ENCODE data around the gene MAN2A2. TPM values are rescaled to one million over a fixed set of nuclear protein-coding genes. Genes with fewer than 3 reads are reported as not detected.

Gene MAN2A2
- total and polyA plus RNA-seq, 2 of the 8 experiments (the other 6 are each of a cell fraction or from before 2014, with no cell fraction given), result 23.1 to 29.7 TPM

DNA sequence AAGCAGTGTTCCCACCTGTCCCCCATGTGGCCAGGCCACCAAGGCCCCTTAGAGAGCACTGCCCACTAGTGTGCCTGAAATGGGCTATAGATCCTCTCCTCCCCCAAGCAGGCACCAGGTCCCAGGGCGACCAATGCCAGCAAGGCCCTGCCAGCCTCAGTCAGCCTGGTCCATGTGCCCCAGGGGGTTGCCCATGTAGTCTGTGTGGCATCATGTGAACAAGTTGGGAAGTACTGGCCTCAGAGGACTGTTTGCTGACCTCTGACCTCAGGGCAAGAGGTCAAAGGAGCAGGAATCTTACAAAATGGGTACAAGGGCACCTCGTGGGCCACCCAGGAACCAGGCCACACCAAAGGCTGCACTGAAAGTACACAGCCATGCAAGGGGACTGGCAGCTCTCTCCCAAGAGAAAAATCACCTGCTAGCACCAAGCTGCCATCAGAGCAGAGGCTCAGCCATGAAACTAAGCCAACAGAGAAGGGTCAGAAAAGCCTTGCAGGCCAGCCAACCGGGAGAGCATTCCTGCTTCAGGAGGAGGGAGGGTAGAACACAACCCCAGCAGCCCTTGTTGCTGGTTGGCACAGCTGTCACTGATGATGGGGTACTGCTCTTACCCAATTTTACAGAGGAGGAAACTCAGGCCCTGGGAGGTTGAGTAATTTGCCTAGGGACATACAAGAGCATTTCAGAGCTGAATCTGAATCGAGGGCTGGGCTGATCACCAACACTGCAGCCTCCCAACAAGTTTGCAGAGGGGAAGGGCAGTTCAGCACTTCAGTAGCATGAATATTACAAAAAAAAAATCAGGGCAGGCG is 39.9 kb upstream of the MAN2A2 start:
- Histone ChIP-seq H4K8ac (ENCODE audit: extremely low read depth, insufficient read depth, low read length) (no peak overlapping the region; the same call in 1 of the 2 replicates), H3K14ac (ENCODE audit: insufficient read length) (no peak overlapping the region), H3K27ac (ENCODE audit: low read depth, low read length) (no peak overlapping the region), H2AK5ac (ENCODE audit: low read depth, low read length) (no peak overlapping the region), H3K9ac (replicated peaks in 1 of 4; ENCODE audit: extremely low read depth in 1 of 4, low read depth in 3 of 4, low read length in 3 of 4) (no peak overlapping the region), H3K56ac (replicated peaks; ENCODE audit: insufficient read length, low read depth, low read length) (no peak overlapping the region), H2BK20ac (ENCODE audit: low read length) (no peak overlapping the region), H2BK15ac (ENCODE audit: low read length) (peak overlapping the region; percentile 40; the same call in 1 of the 2 replicates), H3K4ac (replicated peaks; ENCODE audit: insufficient read length, low read depth, low read length) (no peak overlapping the region), H3K23ac (ENCODE audit: insufficient read length) (no peak overlapping the region), H4K91ac (replicated peaks; ENCODE audit: insufficient read length, low read length) (no peak overlapping the region), H2AFZ (ENCODE audit: low read length) (no peak overlapping the region), H4K20me1 (replicated peaks in 1 of 2; ENCODE audit: control insufficient read depth in 1 of 2, insufficient read depth in 2 of 2, low read length in 2 of 2) (no peaks in the 10 kb centered on the region), H2BK5ac (ENCODE audit: low read depth, low read length) (no peak overlapping the region), H2BK12ac (ENCODE audit: low read depth, low read length) (no peak overlapping the region), H3K18ac (ENCODE audit: extremely low read depth, low read length) (0 out of 2 replicates have a peak overlapping the region, but pooled peaks have one; percentile 1), H3K4me3 (ENCODE audit: extremely low read depth in 1 of 4, insufficient read depth in 2 of 4, low read depth in 3 of 4, low read length in 4 of 4) (no peak overlapping the region), H3K79me1 (ENCODE audit: low read depth, low read length) (no peaks in the 10 kb centered on the region), H2BK120ac (replicated peaks; ENCODE audit: low read depth, low read length) (no peak overlapping the region), H3K36me3 (ENCODE audit: control insufficient read depth in 2 of 4, insufficient read depth in 4 of 4, low read length in 3 of 4) (no peaks in the 10 kb centered on the region), H4K5ac (ENCODE audit: insufficient read length, low read depth, low read length) (no peak overlapping the region), H3K23me2 (ENCODE audit: low read depth, low read length) (peaks cover 1% of the 10 kb centered on the region; the same call in 1 of the 2 replicates), H3K27me3 (replicated peaks in 1 of 4; ENCODE audit: control insufficient read depth in 3 of 4, extremely low read depth in 1 of 4, insufficient read depth in 3 of 4, low read length in 3 of 4) (no peaks in the 10 kb centered on the region), H3K4me1 (replicated peaks in 1 of 4; ENCODE audit: control insufficient read depth in 3 of 4, insufficient read depth in 4 of 4, low read length in 3 of 4) (peaks cover 0 to 10% (median 6%) of the 10 kb centered on the region in 4 experiments; a peak in 6 of 7 replicates), H3K9me3 (ENCODE audit: insufficient read depth in 2 of 2, low read depth in 1 of 2, low read length in 1 of 2) (no peaks in the 10 kb centered on the region), H3K79me2 (ENCODE audit: control insufficient read depth in 1 of 2, insufficient read depth in 2 of 2, low read length in 2 of 2) (no peaks in the 10 kb centered on the region), H3K4me2 (ENCODE audit: insufficient read depth in 1 of 2, low read depth in 2 of 2, low read length in 2 of 2) (no peak overlapping the region)
- DNase-seq (ENCODE audit: low read depth in 1 of 2, low spot score in 2 of 2), result no peak
- 84% methylated on average over 5 of the region's 5 CpGs; no CpG with 5 or more reads in 1 of the 2 experiments for WGBS, 2 experiments (ENCODE audit: extremely low coverage in 1 of 2, insufficient coverage in 1 of 2, insufficient read length in 1 of 2, insufficient replicate concordance in 2 of 2, low coverage in 1 of 2, low lambda C conversion rate in 2 of 2, missing lambda C conversion rate in 1 of 2)
- no peak for FAIRE-seq
- CTCF ChIA-PET (ENCODE audit: partially characterized antibody), result interaction anchor here (0.6 to 3.0 kb wide), 11 partner anchors 13 to 663 kb away, joined by 3 to 23 read pairs (median 4); partner anchors contain the start of gene FES
- POLR2A ChIA-PET (ENCODE audit: partially characterized antibody), result interaction anchor here (0.8 kb wide), 1 partner anchor 33 kb away, joined by 3 read pairs; no protein-coding TSS in a partner anchor
- TF ChIP-seq EP300 (IDR thresholded peaks at IDR 0.05; ENCODE audit: borderline replicate concordance in 1 of 2, low read depth in 2 of 2, low read length in 2 of 2) (no peak), ZNF274 (IDR thresholded peaks at IDR 0.05; ENCODE audit: borderline replicate concordance, extremely low read depth, low read length) (no peak), RFX5 (IDR thresholded peaks at IDR 0.05; ENCODE audit: borderline replicate concordance, low read depth, low read length) (no peak), TAF1 (IDR thresholded peaks at IDR 0.05; ENCODE audit: low read depth, low read length) (no peak), SUZ12 (IDR thresholded peaks at IDR 0.05; ENCODE audit: low read length) (no peak)
- TF ChIP-seq, protein P1, sequence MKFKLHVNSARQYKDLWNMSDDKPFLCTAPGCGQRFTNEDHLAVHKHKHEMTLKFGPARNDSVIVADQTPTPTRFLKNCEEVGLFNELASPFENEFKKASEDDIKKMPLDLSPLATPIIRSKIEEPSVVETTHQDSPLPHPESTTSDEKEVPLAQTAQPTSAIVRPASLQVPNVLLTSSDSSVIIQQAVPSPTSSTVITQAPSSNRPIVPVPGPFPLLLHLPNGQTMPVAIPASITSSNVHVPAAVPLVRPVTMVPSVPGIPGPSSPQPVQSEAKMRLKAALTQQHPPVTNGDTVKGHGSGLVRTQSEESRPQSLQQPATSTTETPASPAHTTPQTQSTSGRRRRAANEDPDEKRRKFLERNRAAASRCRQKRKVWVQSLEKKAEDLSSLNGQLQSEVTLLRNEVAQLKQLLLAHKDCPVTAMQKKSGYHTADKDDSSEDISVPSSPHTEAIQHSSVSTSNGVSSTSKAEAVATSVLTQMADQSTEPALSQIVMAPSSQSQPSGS (IDR thresholded peaks at IDR 0.05; ENCODE audit: low read length), result no peak
- TF ChIP-seq, protein P2, sequence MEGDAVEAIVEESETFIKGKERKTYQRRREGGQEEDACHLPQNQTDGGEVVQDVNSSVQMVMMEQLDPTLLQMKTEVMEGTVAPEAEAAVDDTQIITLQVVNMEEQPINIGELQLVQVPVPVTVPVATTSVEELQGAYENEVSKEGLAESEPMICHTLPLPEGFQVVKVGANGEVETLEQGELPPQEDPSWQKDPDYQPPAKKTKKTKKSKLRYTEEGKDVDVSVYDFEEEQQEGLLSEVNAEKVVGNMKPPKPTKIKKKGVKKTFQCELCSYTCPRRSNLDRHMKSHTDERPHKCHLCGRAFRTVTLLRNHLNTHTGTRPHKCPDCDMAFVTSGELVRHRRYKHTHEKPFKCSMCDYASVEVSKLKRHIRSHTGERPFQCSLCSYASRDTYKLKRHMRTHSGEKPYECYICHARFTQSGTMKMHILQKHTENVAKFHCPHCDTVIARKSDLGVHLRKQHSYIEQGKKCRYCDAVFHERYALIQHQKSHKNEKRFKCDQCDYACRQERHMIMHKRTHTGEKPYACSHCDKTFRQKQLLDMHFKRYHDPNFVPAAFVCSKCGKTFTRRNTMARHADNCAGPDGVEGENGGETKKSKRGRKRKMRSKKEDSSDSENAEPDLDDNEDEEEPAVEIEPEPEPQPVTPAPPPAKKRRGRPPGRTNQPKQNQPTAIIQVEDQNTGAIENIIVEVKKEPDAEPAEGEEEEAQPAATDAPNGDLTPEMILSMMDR (IDR thresholded peaks at IDR 0.05; ENCODE audit: control extremely low read depth in 1 of 3, insufficient read depth in 1 of 3, low read depth in 1 of 3, low read length in 3 of 3), result no peak
